ENCODE data around the gene KTI12. TPM values are rescaled to one million over a fixed set of nuclear protein-coding genes. Genes with fewer than 3 reads are reported as not detected.

The KTI12 gene
- total and polyA plus RNA-seq, 2 donors (not counting 3 experiments of a cell fraction or from before 2014, with no cell fraction given): 10.0 to 12.7 TPM

- TF ChIP-seq MYC (IDR thresholded peaks at IDR 0.05; ENCODE audit: low read depth, low read length) (no peak), FOS (IDR thresholded peaks at IDR 0.05; ENCODE audit: borderline replicate concordance, insufficient read depth, low read length) (no peak)
- Histone ChIP-seq H3K9me3 (replicated peaks; ENCODE audit: control insufficient read depth, insufficient read depth, low read length) (no peaks in the 10 kb centered on the region), H3K27me3 (ENCODE audit: control insufficient read depth in 2 of 2, insufficient read depth in 2 of 2, low read length in 2 of 2) (no peaks in the 10 kb centered on the region), H3K9ac (replicated peaks; ENCODE audit: extremely low read depth, insufficient read depth, low read length) (no peak overlapping the region), H2AFZ (ENCODE audit: low read depth, low read length) (no peak overlapping the region), H3K9me1 (replicated peaks; ENCODE audit: control insufficient read depth, extremely low read depth, insufficient read depth, low read length) (no peaks in the 10 kb centered on the region), H4K20me1 (replicated peaks; ENCODE audit: control insufficient read depth, extremely low read depth, insufficient read depth, low read length) (no peaks in the 10 kb centered on the region), H3K4me1 (ENCODE audit: control insufficient read depth, extremely low read depth, insufficient read depth, low read length) (no peaks in the 10 kb centered on the region), H3K4me2 (ENCODE audit: insufficient read depth, low read length) (no peak overlapping the region), H3K36me3 (ENCODE audit: control insufficient read depth in 2 of 2, extremely low read depth in 1 of 2, insufficient read depth in 2 of 2, low read length in 2 of 2) (peaks cover 2 to 11% of the 10 kb centered on the region in 2 experiments), H3K27ac (ENCODE audit: insufficient read depth, low read depth, low read length) (no peak overlapping the region), H3K79me2 (ENCODE audit: control insufficient read depth, insufficient read depth, low read length) (peaks cover 37% of the 10 kb centered on the region), H3K4me3 (replicated peaks in 1 of 3; ENCODE audit: insufficient read depth in 1 of 3, low read depth in 1 of 3, low read length in 3 of 3) (no peak overlapping the region)
- no peak for FAIRE-seq
- ChIA-PET POLR2A (no interaction called here), CTCF (no interaction called here)
- no TSS peak for BruUV-seq (replicated peaks)
- dilution Hi-C loops (cut with MboI; ENCODE audit: extremely low pct_ligation_motif_present, low sequenced_read_pairs): no loop called here
- intact Hi-C loops (cut with micrococcal nuclease): no loop called here
- DNase-seq (ENCODE audit: low read depth, low spot score): no peak
These were observed 37.1 kb upstream of the KTI12 start for GRCh38 chr1:52070704-52071103.

DNA sequence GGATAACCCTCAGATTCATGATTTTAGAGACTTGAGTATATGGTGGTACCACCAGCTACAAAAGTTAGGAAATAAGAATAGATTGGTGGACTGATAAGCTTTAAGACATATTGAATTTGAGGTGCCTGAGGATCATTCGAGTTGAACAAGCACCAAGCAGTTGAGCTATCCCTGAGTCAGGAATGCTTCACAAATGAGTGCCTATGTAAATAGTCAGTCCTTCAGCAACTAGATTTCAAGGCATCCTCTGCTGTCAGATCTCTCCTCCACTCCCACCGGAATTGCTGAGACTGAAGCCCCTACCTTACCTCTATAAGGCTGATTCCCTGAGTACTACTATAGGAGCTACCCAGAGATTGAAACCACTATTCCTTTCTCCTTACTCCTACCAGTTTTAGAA, 29.6 kb upstream of the KTI12 start:
- BruUV-seq (replicated peaks): no TSS peak
- H3K27ac ChIP-seq (ENCODE audit: insufficient read depth, low read depth, low read length): no peak overlapping the region
- H3K4me2 ChIP-seq (ENCODE audit: insufficient read depth, low read length): no peak overlapping the region
- no peaks in the 10 kb centered on the region for H3K9me1 ChIP-seq (replicated peaks; ENCODE audit: control insufficient read depth, extremely low read depth, insufficient read depth, low read length)
- no peak for TF ChIP-seq GATA2 (IDR thresholded peaks at IDR 0.05; ENCODE audit: insufficient read depth, insufficient read length, low read depth, low read length)
- no peak for TF ChIP-seq FOS (IDR thresholded peaks at IDR 0.05; ENCODE audit: borderline replicate concordance, insufficient read depth, low read length)
- no peak for TF ChIP-seq POLR2AphosphoS5 (IDR thresholded peaks at IDR 0.05; ENCODE audit: insufficient read depth, low read depth, low read length)
- no peak for TF ChIP-seq CTCF (IDR thresholded peaks at IDR 0.05; ENCODE audit: extremely low read depth in 1 of 2, insufficient read depth in 1 of 2, low read depth in 1 of 2, low read length in 2 of 2)
- no peak for TF ChIP-seq EZH2 (IDR thresholded peaks at IDR 0.05; ENCODE audit: borderline replicate concordance, low read depth, low read length, severe bottlenecking)
- TF ChIP-seq JUN (IDR thresholded peaks at IDR 0.05; ENCODE audit: borderline replicate concordance, insufficient read depth, insufficient read length, low read depth): no peak
- TF ChIP-seq MYC (IDR thresholded peaks at IDR 0.05; ENCODE audit: low read depth, low read length): no peak
- TF ChIP-seq, protein P1, sequence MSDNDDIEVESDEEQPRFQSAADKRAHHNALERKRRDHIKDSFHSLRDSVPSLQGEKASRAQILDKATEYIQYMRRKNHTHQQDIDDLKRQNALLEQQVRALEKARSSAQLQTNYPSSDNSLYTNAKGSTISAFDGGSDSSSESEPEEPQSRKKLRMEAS (IDR thresholded peaks at IDR 0.05; ENCODE audit: insufficient read depth, insufficient read length): no peak
- no peak for TF ChIP-seq POLR2A (IDR thresholded peaks at IDR 0.05; ENCODE audit: low read depth, low read length)
- DNase-seq (ENCODE audit: low read depth, low spot score) (no peak), FAIRE-seq (no peak)
- no peak overlapping the region for H3K9ac ChIP-seq (replicated peaks; ENCODE audit: extremely low read depth, insufficient read depth, low read length)
- CTCF ChIA-PET: no interaction called here
- H3K36me3 ChIP-seq (ENCODE audit: control insufficient read depth in 2 of 2, extremely low read depth in 1 of 2, insufficient read depth in 2 of 2, low read length in 2 of 2): peaks cover 9 to 19% of the 10 kb centered on the region in 2 experiments
- H3K4me3 ChIP-seq (replicated peaks in 1 of 3; ENCODE audit: insufficient read depth in 1 of 3, low read depth in 1 of 3, low read length in 3 of 3): no peak overlapping the region
- no peak overlapping the region for H2AFZ ChIP-seq (ENCODE audit: low read depth, low read length)
- no peaks in the 10 kb centered on the region for H3K27me3 ChIP-seq (ENCODE audit: control insufficient read depth in 2 of 2, insufficient read depth in 2 of 2, low read length in 2 of 2)
- no peaks in the 10 kb centered on the region for H3K9me3 ChIP-seq (replicated peaks; ENCODE audit: control insufficient read depth, insufficient read depth, low read length)
- H4K20me1 ChIP-seq (replicated peaks; ENCODE audit: control insufficient read depth, extremely low read depth, insufficient read depth, low read length): no peaks in the 10 kb centered on the region
- intact Hi-C loops (cut with micrococcal nuclease): no loop called here
- dilution Hi-C loops (cut with MboI; ENCODE audit: extremely low pct_ligation_motif_present, low sequenced_read_pairs): no loop called here
- H3K79me2 ChIP-seq (ENCODE audit: control insufficient read depth, insufficient read depth, low read length): peaks cover 40% of the 10 kb centered on the region
- POLR2A ChIA-PET: no interaction called here
- H3K4me1 ChIP-seq (ENCODE audit: control insufficient read depth, extremely low read depth, insufficient read depth, low read length): no peaks in the 10 kb centered on the region
